ENCODE measurements around the gene LRRC4B. TPM values are rescaled to one million over a fixed set of nuclear protein-coding genes. Genes with fewer than 3 reads are reported as not detected.
"Not testable (repeated sequence)": the region's sequence is repeated elsewhere in the genome, so short reads cannot be mapped to it uniquely, and the experiment has no call there.

Gene LRRC4B
- total RNA-seq, 2 donors from 2014 or later: 2.3 to 7.0 TPM

GRCh38 chr19:50534478-50534877 is 33.8 kb downstream of the LRRC4B start:
- no peak overlapping the region for H3K4me3 Mint-ChIP-seq
- H3K9me3 Mint-ChIP-seq: peaks cover 19% of the 10 kb centered on the region
- H3K4me3 ChIP-seq (ENCODE audit: low read length): no peak overlapping the region
- H3K27me3 ChIP-seq (ENCODE audit: control insufficient read depth, insufficient read depth, low read length, poor library complexity, severe bottlenecking): no peaks in the 10 kb centered on the region
- no peak overlapping the region for H3K9ac ChIP-seq (ENCODE audit: extremely low read depth, low read length, poor library complexity, severe bottlenecking)
- no peak overlapping the region for H3K27ac Mint-ChIP-seq
- H3K27me3 Mint-ChIP-seq (ENCODE audit: insufficient read depth): peaks cover 26% of the 10 kb centered on the region
- H3K4me1 ChIP-seq (ENCODE audit: control insufficient read depth, insufficient read depth, low read length): no peaks in the 10 kb centered on the region
- 89% methylated on average over 3 of the region's 3 CpGs; no CpG with 5 or more reads in 1 of the 2 experiments for WGBS, 2 experiments (ENCODE audit: insufficient coverage in 1 of 2, insufficient read length in 1 of 2)
- DNase-seq: no peak
- H3K9me3 ChIP-seq (ENCODE audit: control insufficient read depth, low read length): peaks cover 20% of the 10 kb centered on the region
- no peaks in the 10 kb centered on the region for H3K36me3 Mint-ChIP-seq (ENCODE audit: low read depth)
- H3K4me1 Mint-ChIP-seq: no peaks in the 10 kb centered on the region
- TF ChIP-seq CTCF (conservative IDR thresholded peaks at IDR 0.05): no peak
- H3K27ac ChIP-seq (ENCODE audit: low read depth, low read length): no peak overlapping the region
- H3K36me3 ChIP-seq (ENCODE audit: control insufficient read depth, insufficient read depth, low read length): no peaks in the 10 kb centered on the region

GRCh38 chr19:50532952-50533351 is 35.3 kb downstream of the LRRC4B start:
- H3K9ac ChIP-seq (ENCODE audit: extremely low read depth, low read length, poor library complexity, severe bottlenecking): no peak overlapping the region
- Mint-ChIP-seq H3K4me3 (no peak overlapping the region), H3K9me3 (peaks cover 19% of the 10 kb centered on the region), H3K4me1 (no peaks in the 10 kb centered on the region), H3K36me3 (ENCODE audit: low read depth) (no peaks in the 10 kb centered on the region), H3K27me3 (ENCODE audit: insufficient read depth) (peaks cover 35% of the 10 kb centered on the region), H3K27ac (no peak overlapping the region)
- no peak for DNase-seq
- H3K9me3 ChIP-seq (ENCODE audit: control insufficient read depth, low read length): peaks cover 20% of the 10 kb centered on the region
- TF ChIP-seq CTCF (conservative IDR thresholded peaks at IDR 0.05): no peak
- H3K4me3 ChIP-seq (ENCODE audit: low read length): no peak overlapping the region
- no peak overlapping the region for H3K27ac ChIP-seq (ENCODE audit: low read depth, low read length)
- no peaks in the 10 kb centered on the region for H3K27me3 ChIP-seq (ENCODE audit: control insufficient read depth, insufficient read depth, low read length, poor library complexity, severe bottlenecking)
- no peaks in the 10 kb centered on the region for H3K36me3 ChIP-seq (ENCODE audit: control insufficient read depth, insufficient read depth, low read length)
- H3K4me1 ChIP-seq (ENCODE audit: control insufficient read depth, insufficient read depth, low read length): no peaks in the 10 kb centered on the region
- 77 to 84% methylated on average over 3 to 4 of the region's 4 CpGs for WGBS, 2 experiments (ENCODE audit: insufficient coverage in 1 of 2, insufficient read length in 1 of 2)

- H3K9me3 Mint-ChIP-seq: peaks cover 19% of the 10 kb centered on the region
- TF ChIP-seq CTCF (conservative IDR thresholded peaks at IDR 0.05): no peak
- peaks cover 41% of the 10 kb centered on the region for H3K27me3 Mint-ChIP-seq (ENCODE audit: insufficient read depth)
- H3K4me1 Mint-ChIP-seq: no peaks in the 10 kb centered on the region
- no peak overlapping the region for H3K4me3 Mint-ChIP-seq
- DNase-seq: peak; percentile 44
- H3K36me3 Mint-ChIP-seq (ENCODE audit: low read depth): no peaks in the 10 kb centered on the region
- Histone ChIP-seq H3K27ac (ENCODE audit: low read depth, low read length) (no peak overlapping the region), H3K4me1 (ENCODE audit: control insufficient read depth, insufficient read depth, low read length) (no peaks in the 10 kb centered on the region), H3K36me3 (ENCODE audit: control insufficient read depth, insufficient read depth, low read length) (no peaks in the 10 kb centered on the region), H3K27me3 (ENCODE audit: control insufficient read depth, insufficient read depth, low read length, poor library complexity, severe bottlenecking) (no peaks in the 10 kb centered on the region), H3K9ac (ENCODE audit: extremely low read depth, low read length, poor library complexity, severe bottlenecking) (no peak overlapping the region), H3K4me3 (ENCODE audit: low read length) (no peak overlapping the region), H3K9me3 (ENCODE audit: control insufficient read depth, low read length) (peaks cover 20% of the 10 kb centered on the region)
- 83 to 88% methylated on average over 5 to 14 of the region's 14 CpGs for WGBS, 2 experiments (ENCODE audit: insufficient coverage in 1 of 2, insufficient read length in 1 of 2)
- no peak overlapping the region for H3K27ac Mint-ChIP-seq
Observed at GRCh38 chr19:50531171-50531612, 37.0 kb downstream of the LRRC4B start.

GRCh38 chr19:50528052-50528451 is 40.2 kb downstream of the LRRC4B start:
- Mint-ChIP-seq H3K27me3 (ENCODE audit: insufficient read depth) (peaks cover 35% of the 10 kb centered on the region), H3K9me3 (peaks cover 12% of the 10 kb centered on the region)
- H3K4me1 ChIP-seq (ENCODE audit: control insufficient read depth, insufficient read depth, low read length); H3K4me3 Mint-ChIP-seq; H3K4me3 ChIP-seq (ENCODE audit: low read length); H3K27me3 ChIP-seq (ENCODE audit: control insufficient read depth, insufficient read depth, low read length, poor library complexity, severe bottlenecking); DNase-seq; H3K36me3 Mint-ChIP-seq (ENCODE audit: low read depth); H3K4me1 Mint-ChIP-seq; H3K27ac Mint-ChIP-seq; H3K36me3 ChIP-seq (ENCODE audit: control insufficient read depth, insufficient read depth, low read length); H3K9ac ChIP-seq (ENCODE audit: extremely low read depth, low read length, poor library complexity, severe bottlenecking); H3K9me3 ChIP-seq (ENCODE audit: control insufficient read depth, low read length); H3K27ac ChIP-seq (ENCODE audit: low read depth, low read length): not testable (repeated sequence)
- 92 to 95% methylated on average over 3 of the region's 3 CpGs for WGBS, 2 experiments (ENCODE audit: insufficient coverage in 1 of 2, insufficient read length in 1 of 2)

Measured in endodermal cell (in vitro differentiated cells).